OCI-LY1 (cell line): Measurements from ENCODE around the gene PPP2R5B.

Experiments used
- EZH2 ChIP-seq: fragments of 200-600 bp; sonication (generic), shearing (Covaris generic); IDR thresholded peaks from 2 replicates; pipeline ENCODE4 v1.8.0; 2017; ENCODE audit warnings: borderline replicate concordance, mixed run types, mild to moderate bottlenecking, antibody characterized with exemption, low read length, moderate library complexity, mixed read lengths
- TF ChIP-seq, protein P1 (sequence below): fragments of 200-600 bp; sonication (generic), shearing (Covaris generic); IDR thresholded peaks from 2 replicates; pipeline ENCODE4 v1.5.1; 2017; ENCODE audit warnings: mild to moderate bottlenecking, antibody characterized with exemption, low read length, moderate library complexity, mixed read lengths

GRCh38 chr11:64976651-64977050 lies 52.2 kb downstream of the PPP2R5B start:
- TF ChIP-seq, protein P1, sequence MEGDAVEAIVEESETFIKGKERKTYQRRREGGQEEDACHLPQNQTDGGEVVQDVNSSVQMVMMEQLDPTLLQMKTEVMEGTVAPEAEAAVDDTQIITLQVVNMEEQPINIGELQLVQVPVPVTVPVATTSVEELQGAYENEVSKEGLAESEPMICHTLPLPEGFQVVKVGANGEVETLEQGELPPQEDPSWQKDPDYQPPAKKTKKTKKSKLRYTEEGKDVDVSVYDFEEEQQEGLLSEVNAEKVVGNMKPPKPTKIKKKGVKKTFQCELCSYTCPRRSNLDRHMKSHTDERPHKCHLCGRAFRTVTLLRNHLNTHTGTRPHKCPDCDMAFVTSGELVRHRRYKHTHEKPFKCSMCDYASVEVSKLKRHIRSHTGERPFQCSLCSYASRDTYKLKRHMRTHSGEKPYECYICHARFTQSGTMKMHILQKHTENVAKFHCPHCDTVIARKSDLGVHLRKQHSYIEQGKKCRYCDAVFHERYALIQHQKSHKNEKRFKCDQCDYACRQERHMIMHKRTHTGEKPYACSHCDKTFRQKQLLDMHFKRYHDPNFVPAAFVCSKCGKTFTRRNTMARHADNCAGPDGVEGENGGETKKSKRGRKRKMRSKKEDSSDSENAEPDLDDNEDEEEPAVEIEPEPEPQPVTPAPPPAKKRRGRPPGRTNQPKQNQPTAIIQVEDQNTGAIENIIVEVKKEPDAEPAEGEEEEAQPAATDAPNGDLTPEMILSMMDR: no peak
- no peak for TF ChIP-seq EZH2
